NOMO-1 treated with DMSO at 0.1 percent for 48 hours (cell line): ENCODE data around the gene WHAMM.
"Not testable (repeated sequence)": the region's sequence is repeated elsewhere in the genome, so short reads cannot be mapped to it uniquely, and the experiment has no call there.

Experiments used
- DNase-seq: peaks from one replicate; lab custom pipeline; 2025; ENCODE audit not compliant: unreplicated experiment; lab: John Stamatoyannopoulos, UW

Gene WHAMM

GRCh38 chr15:82799183-82799841, 10.1 kb upstream of the WHAMM start:
- no peak for DNase-seq

GRCh38 chr15:82802497-82802896, 6.9 kb upstream of the WHAMM start:
- peak; percentile 3 for DNase-seq

GRCh38 chr15:82803793-82804574, 5.4 kb upstream of the WHAMM start:
- DNase-seq = no peak

GRCh38 chr15:82804575-82804949, 4.9 kb upstream of the WHAMM start:
- DNase-seq = no peak

- peak; percentile 67 for DNase-seq
Observed at GRCh38 chr15:82805994-82806406, 3.4 kb upstream of the WHAMM start, which contains the start of gene FSD2. Gene FSD2 (minus strand): TSS chr15:82806069. CDS start chr15:82787390, 18,679 bp downstream.

- DNase-seq = no peak
Observed at GRCh38 chr15:82807920-82808633, 1.4 kb upstream of the WHAMM start.

GRCh38 chr15:82808634-82809041, 790 bp upstream of the WHAMM start:
- no peak for DNase-seq

- DNase-seq = peak; percentile 74
Observed at GRCh38 chr15:82810061-82810889, 847 bp downstream of the WHAMM start.

GRCh38 chr15:82810890-82811426, 1.5 kb downstream of the WHAMM start:
- DNase-seq = peak; percentile 74

GRCh38 chr15:82812994-82813393, 3.6 kb downstream of the WHAMM start:
- DNase-seq = no peak

- DNase-seq = no peak
Observed at GRCh38 chr15:82820128-82820527, 10.7 kb downstream of the WHAMM start.

GRCh38 chr15:82821396-82821795, 12.0 kb downstream of the WHAMM start:
- DNase-seq = not testable (repeated sequence)

GRCh38 chr15:82821851-82822250, 12.4 kb downstream of the WHAMM start:
- DNase-seq = not testable (repeated sequence)

- no peak for DNase-seq
Observed at GRCh38 chr15:82823049-82823448, 13.6 kb downstream of the WHAMM start.

- DNase-seq = no peak
Observed at GRCh38 chr15:82828075-82828474, 18.6 kb downstream of the WHAMM start.

GRCh38 chr15:82829234-82829633, 19.8 kb downstream of the WHAMM start:
- no peak for DNase-seq

- no peak for DNase-seq
Observed at GRCh38 chr15:82830427-82831173, 21.2 kb downstream of the WHAMM start.

GRCh38 chr15:82831894-82832600, 22.6 kb downstream of the WHAMM start:
- no peak for DNase-seq
